Measurements from ENCODE around the gene RNF207.

The RNF207 gene, protein sequence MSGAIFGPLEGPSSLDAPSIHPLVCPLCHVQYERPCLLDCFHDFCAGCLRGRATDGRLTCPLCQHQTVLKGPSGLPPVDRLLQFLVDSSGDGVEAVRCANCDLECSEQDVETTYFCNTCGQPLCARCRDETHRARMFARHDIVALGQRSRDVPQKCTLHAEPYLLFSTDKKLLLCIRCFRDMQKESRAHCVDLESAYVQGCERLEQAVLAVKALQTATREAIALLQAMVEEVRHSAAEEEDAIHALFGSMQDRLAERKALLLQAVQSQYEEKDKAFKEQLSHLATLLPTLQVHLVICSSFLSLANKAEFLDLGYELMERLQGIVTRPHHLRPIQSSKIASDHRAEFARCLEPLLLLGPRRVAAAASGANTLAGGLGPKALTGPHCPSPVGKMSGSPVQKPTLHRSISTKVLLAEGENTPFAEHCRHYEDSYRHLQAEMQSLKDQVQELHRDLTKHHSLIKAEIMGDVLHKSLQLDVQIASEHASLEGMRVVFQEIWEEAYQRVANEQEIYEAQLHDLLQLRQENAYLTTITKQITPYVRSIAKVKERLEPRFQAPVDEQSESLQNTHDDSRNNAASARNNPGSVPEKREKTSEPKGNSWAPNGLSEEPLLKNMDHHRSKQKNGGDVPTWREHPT

DNA sequence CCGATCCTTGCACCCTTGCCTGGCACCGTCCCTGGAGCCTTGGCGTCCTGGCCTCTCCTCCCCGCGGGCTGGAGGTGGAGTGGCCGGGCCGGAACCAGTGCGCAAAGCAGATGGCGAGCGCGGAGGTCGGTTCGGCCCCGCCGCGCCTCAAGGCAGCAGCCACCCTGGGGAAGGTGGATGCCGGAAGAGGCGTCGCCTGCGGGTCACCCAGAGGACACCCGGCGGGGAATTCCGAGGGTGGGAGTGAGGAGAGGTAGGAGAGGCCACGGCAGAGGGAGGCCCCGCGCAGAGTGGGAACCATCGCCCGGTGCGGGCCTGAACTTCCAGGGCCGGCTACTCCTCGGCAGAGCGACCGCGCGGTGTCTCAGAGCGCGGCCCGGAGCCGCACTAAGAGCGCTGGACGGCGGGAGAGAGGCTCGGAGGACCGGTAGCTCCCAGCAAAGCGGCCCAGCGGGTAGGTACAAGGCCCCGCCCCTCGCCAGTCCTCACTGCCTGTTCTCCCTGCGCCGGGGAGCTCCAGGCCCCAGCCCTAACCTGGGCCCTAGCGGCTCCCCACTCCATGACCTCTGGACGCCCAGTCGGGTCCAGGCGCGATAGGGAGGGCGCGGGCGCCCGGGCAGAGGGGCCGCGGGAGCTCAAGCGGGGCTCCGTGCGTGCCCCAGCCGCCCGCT is at the start of gene RNF207:
RNF207 (plus strand) TSS at position 271 of the 671 bp plus-strand sequence. CDS start 417 bp downstream, outside the sequence.
- ChIA-PET CTCF (interaction anchor here (0.6 to 2.8 kb wide), 11 partner anchors 19 to 195 kb away, joined by 3 to 18 read pairs (median 3); no protein-coding TSS in a partner anchor), POLR2A (interaction anchor here (1.0 to 1.6 kb wide), 10 partner anchors 12 to 187 kb away, joined by 3 to 14 read pairs (median 4); partner anchors contain the start of genes ACOT7 and ICMT)
- peak within 1 kb of the TSS; percentile 52; the same call in 1 of the 2 replicates for H3K27ac ChIP-seq (ENCODE audit: extremely low read depth, low read depth, low read length)
- peaks cover 0 to 17% of the 10 kb centered on the region in 2 experiments; a peak in 1 of 3 replicates for H3K36me3 ChIP-seq (ENCODE audit: control insufficient read depth in 2 of 2, insufficient read depth in 1 of 2, low read length in 2 of 2)
- no peaks in the 10 kb centered on the region for H3K9me3 ChIP-seq (ENCODE audit: control insufficient read depth, insufficient read depth, low read depth, low read length)
- H3K4me3 ChIP-seq (ENCODE audit: low read depth, low read length), result peak within 1 kb of the TSS; percentile 63
- no peaks in the 10 kb centered on the region for H3K4me1 ChIP-seq (ENCODE audit: control insufficient read depth, insufficient read depth, low read length)
- TF ChIP-seq, protein P1, sequence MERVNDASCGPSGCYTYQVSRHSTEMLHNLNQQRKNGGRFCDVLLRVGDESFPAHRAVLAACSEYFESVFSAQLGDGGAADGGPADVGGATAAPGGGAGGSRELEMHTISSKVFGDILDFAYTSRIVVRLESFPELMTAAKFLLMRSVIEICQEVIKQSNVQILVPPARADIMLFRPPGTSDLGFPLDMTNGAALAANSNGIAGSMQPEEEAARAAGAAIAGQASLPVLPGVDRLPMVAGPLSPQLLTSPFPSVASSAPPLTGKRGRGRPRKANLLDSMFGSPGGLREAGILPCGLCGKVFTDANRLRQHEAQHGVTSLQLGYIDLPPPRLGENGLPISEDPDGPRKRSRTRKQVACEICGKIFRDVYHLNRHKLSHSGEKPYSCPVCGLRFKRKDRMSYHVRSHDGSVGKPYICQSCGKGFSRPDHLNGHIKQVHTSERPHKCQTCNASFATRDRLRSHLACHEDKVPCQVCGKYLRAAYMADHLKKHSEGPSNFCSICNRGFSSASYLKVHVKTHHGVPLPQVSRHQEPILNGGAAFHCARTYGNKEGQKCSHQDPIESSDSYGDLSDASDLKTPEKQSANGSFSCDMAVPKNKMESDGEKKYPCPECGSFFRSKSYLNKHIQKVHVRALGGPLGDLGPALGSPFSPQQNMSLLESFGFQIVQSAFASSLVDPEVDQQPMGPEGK (tag by site-specific recombination; IDR thresholded peaks at IDR 0.05), result peak; percentile 19
- TF ChIP-seq ZNF324 (tag by site-specific recombination; IDR thresholded peaks at IDR 0.05), result peak; percentile 83; the same call in 1 of the 2 replicates
- TF ChIP-seq, protein P2, sequence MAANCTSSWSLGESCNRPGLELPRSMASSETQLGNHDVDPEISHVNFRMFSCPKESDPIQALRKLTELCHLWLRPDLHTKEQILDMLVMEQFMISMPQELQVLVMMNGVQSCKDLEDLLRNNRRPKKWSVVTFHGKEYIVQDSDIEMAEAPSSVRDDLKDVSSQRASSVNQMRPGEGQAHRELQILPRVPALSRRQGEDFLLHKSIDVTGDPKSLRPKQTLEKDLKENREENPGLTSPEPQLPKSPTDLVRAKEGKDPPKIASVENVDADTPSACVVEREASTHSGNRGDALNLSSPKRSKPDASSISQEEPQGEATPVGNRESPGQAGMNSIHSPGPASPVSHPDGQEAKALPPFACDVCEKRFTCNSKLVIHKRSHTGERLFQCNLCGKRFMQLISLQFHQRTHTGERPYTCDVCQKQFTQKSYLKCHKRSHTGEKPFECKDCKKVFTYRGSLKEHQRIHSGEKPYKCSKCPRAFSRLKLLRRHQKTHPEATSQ (tag by site-specific recombination; IDR thresholded peaks at IDR 0.05), result no peak
- TF ChIP-seq KLF1 (tag by site-specific recombination; IDR thresholded peaks at IDR 0.05), result peak; percentile 97
- TF ChIP-seq, protein P3, sequence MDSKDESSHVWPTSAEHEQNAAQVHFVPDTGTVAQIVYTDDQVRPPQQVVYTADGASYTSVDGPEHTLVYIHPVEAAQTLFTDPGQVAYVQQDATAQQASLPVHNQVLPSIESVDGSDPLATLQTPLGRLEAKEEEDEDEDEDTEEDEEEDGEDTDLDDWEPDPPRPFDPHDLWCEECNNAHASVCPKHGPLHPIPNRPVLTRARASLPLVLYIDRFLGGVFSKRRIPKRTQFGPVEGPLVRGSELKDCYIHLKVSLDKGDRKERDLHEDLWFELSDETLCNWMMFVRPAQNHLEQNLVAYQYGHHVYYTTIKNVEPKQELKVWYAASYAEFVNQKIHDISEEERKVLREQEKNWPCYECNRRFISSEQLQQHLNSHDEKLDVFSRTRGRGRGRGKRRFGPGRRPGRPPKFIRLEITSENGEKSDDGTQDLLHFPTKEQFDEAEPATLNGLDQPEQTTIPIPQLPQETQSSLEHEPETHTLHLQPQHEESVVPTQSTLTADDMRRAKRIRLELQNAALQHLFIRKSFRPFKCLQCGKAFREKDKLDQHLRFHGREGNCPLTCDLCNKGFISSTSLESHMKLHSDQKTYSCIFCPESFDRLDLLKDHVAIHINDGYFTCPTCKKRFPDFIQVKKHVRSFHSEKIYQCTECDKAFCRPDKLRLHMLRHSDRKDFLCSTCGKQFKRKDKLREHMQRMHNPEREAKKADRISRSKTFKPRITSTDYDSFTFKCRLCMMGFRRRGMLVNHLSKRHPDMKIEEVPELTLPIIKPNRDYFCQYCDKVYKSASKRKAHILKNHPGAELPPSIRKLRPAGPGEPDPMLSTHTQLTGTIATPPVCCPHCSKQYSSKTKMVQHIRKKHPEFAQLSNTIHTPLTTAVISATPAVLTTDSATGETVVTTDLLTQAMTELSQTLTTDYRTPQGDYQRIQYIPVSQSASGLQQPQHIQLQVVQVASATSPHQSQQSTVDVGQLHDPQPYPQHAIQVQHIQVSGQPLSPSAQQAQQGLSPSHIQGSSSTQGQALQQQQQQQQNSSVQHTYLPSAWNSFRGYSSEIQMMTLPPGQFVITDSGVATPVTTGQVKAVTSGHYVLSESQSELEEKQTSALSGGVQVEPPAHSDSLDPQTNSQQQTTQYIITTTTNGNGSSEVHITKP (tag by site-specific recombination; IDR thresholded peaks at IDR 0.05), result peak; percentile 85
- TF ChIP-seq ZXDB (tag by site-specific recombination; IDR thresholded peaks at IDR 0.05), result peak; percentile 72; the same call in 1 of the 2 replicates
- TF ChIP-seq KLF16 (tag by site-specific recombination; IDR thresholded peaks at IDR 0.05), result peak; percentile 79
- TF ChIP-seq, protein P4, sequence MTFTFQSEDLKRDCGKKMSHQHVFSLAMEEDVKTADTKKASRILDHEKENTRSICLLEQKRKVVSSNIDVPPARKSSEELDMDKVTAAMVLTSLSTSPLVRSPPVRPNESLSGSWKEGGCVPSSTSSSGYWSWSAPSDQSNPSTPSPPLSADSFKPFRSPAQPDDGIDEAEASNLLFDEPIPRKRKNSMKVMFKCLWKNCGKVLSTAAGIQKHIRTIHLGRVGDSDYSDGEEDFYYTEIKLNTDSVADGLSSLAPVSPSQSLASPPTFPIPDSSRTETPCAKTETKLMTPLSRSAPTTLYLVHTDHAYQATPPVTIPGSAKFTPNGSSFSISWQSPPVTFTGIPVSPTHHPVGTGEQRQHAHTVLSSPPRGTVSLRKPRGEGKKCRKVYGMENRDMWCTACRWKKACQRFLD (tag by site-specific recombination; IDR thresholded peaks at IDR 0.05), result no peak
- peak; percentile 91 for TF ChIP-seq ZNF501 (tag by site-specific recombination; IDR thresholded peaks at IDR 0.05)
- TF ChIP-seq ZNF391 (tag by site-specific recombination; IDR thresholded peaks at IDR 0.05; ENCODE audit: borderline replicate concordance, low read depth), result 0 out of 2 replicates have a peak, but pooled peaks have one; percentile 15
- TF ChIP-seq ZFP37 (tag by site-specific recombination; IDR thresholded peaks at IDR 0.05), result peak; percentile 91
- TF ChIP-seq KLF9 (tag by site-specific recombination; IDR thresholded peaks at IDR 0.05; ENCODE audit: low read depth), result peak; percentile 78
- no peak for TF ChIP-seq ZNF555 (tag by site-specific recombination; conservative IDR thresholded peaks at IDR 0.05)
- TF ChIP-seq ZIC2 (tag by site-specific recombination; IDR thresholded peaks at IDR 0.05), result peak; percentile 75
- TF ChIP-seq ZNF596 (tag by site-specific recombination; IDR thresholded peaks at IDR 0.05), result no peak
- TF ChIP-seq, protein P5, sequence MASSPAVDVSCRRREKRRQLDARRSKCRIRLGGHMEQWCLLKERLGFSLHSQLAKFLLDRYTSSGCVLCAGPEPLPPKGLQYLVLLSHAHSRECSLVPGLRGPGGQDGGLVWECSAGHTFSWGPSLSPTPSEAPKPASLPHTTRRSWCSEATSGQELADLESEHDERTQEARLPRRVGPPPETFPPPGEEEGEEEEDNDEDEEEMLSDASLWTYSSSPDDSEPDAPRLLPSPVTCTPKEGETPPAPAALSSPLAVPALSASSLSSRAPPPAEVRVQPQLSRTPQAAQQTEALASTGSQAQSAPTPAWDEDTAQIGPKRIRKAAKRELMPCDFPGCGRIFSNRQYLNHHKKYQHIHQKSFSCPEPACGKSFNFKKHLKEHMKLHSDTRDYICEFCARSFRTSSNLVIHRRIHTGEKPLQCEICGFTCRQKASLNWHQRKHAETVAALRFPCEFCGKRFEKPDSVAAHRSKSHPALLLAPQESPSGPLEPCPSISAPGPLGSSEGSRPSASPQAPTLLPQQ (tag by site-specific recombination; IDR thresholded peaks at IDR 0.05), result peak; percentile 30; the same call in 1 of the 2 replicates
- peak; percentile 80 for TF ChIP-seq ZNF76 (tag by site-specific recombination; IDR thresholded peaks at IDR 0.05; ENCODE audit: borderline replicate concordance, low read depth)
- peak; percentile 54; the same call in 1 of the 2 replicates for TF ChIP-seq ZBTB48 (tag by site-specific recombination; IDR thresholded peaks at IDR 0.05)
- 0 out of 2 replicates have a peak, but pooled peaks have one; percentile 12 for TF ChIP-seq ZFP69B (tag by site-specific recombination; IDR thresholded peaks at IDR 0.05)
- TF ChIP-seq, protein P6, sequence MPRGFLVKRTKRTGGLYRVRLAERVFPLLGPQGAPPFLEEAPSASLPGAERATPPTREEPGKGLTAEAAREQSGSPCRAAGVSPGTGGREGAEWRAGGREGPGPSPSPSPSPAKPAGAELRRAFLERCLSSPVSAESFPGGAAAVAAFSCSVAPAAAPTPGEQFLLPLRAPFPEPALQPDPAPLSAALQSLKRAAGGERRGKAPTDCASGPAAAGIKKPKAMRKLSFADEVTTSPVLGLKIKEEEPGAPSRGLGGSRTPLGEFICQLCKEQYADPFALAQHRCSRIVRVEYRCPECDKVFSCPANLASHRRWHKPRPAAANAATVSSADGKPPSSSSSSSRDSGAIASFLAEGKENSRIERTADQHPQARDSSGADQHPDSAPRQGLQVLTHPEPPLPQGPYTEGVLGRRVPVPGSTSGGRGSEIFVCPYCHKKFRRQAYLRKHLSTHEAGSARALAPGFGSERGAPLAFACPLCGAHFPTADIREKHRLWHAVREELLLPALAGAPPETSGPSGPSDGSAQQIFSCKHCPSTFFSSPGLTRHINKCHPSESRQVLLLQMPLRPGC (tag by site-specific recombination; IDR thresholded peaks at IDR 0.05), result peak; percentile 68
- TF ChIP-seq ZBTB20 (tag by site-specific recombination; IDR thresholded peaks at IDR 0.05), result peak; percentile 82; the same call in 1 of the 2 replicates
- no peak for TF ChIP-seq ZNF529 (tag by site-specific recombination; IDR thresholded peaks at IDR 0.05; ENCODE audit: insufficient replicate concordance)

Measured in HEK293 (cell line).